ENCODE measurements around the gene MRPS27.

The MRPS27 gene

DNA sequence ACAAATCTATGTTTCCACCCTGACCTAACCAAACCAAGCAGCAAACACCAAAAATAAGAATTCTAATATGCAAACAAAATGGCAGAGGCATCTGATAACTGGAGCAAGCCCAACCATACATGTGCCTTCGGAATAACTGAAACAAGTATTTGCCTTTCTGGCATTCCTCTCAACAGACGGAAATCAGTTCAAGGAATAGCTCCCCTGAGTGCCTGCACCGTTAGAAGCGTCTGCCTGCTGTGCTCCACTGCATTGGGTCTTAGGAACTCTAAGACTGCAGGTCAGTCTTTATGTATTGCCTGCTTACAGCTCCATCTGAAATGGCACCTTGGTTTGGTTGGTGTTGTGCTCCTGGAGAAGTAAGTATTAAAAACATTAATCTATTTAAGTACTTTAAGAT lies 98.5 kb downstream of the MRPS27 start:
- H3K36me3 ChIP-seq (ENCODE audit: low read depth): peaks cover 77% of the 10 kb centered on the region
- H3K27ac ChIP-seq (ENCODE audit: poor library complexity, severe bottlenecking): no peak overlapping the region
- no peak overlapping the region for H3K4me3 ChIP-seq (ENCODE audit: severe bottlenecking)
- H3K9me3 ChIP-seq (ENCODE audit: severe bottlenecking): no peaks in the 10 kb centered on the region
- no peaks in the 10 kb centered on the region for H3K4me1 ChIP-seq (ENCODE audit: insufficient read depth, poor library complexity, severe bottlenecking)
- H3K27me3 ChIP-seq (ENCODE audit: insufficient read depth, poor library complexity, severe bottlenecking): no peaks in the 10 kb centered on the region
- DNase-seq (ENCODE audit: low spot score) (no peak), ATAC-seq (ENCODE audit: low read depth) (no peak)
- TF ChIP-seq, protein P1, sequence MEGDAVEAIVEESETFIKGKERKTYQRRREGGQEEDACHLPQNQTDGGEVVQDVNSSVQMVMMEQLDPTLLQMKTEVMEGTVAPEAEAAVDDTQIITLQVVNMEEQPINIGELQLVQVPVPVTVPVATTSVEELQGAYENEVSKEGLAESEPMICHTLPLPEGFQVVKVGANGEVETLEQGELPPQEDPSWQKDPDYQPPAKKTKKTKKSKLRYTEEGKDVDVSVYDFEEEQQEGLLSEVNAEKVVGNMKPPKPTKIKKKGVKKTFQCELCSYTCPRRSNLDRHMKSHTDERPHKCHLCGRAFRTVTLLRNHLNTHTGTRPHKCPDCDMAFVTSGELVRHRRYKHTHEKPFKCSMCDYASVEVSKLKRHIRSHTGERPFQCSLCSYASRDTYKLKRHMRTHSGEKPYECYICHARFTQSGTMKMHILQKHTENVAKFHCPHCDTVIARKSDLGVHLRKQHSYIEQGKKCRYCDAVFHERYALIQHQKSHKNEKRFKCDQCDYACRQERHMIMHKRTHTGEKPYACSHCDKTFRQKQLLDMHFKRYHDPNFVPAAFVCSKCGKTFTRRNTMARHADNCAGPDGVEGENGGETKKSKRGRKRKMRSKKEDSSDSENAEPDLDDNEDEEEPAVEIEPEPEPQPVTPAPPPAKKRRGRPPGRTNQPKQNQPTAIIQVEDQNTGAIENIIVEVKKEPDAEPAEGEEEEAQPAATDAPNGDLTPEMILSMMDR (IDR thresholded peaks at IDR 0.05; ENCODE audit: poor library complexity, severe bottlenecking): no peak

DNA sequence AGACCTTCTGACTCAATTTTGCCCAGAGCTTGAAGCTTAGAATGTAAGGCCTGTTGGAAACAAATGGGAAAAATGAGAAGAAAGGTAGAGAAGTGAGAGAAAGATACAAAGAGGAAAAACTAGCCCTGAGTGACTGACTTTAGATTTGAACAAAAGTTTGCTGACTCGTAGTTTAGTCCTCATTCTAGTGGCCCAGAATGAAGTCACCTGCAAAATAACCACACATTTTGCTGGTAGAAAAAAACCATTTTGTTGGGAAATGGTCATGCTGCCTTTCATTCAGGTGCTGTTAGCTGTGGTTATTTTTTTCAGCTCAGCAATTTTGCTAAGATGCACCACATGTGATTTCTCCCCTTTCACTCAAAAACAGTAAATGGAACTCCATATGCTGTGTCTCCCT lies 98.9 kb downstream of the MRPS27 start:
- Histone ChIP-seq H3K36me3 (ENCODE audit: low read depth) (peaks cover 74% of the 10 kb centered on the region), H3K4me1 (ENCODE audit: insufficient read depth, poor library complexity, severe bottlenecking) (no peaks in the 10 kb centered on the region), H3K27me3 (ENCODE audit: insufficient read depth, poor library complexity, severe bottlenecking) (no peaks in the 10 kb centered on the region), H3K9me3 (ENCODE audit: severe bottlenecking) (no peaks in the 10 kb centered on the region), H3K27ac (ENCODE audit: poor library complexity, severe bottlenecking) (no peak overlapping the region), H3K4me3 (ENCODE audit: severe bottlenecking) (no peak overlapping the region)
- DNase-seq (ENCODE audit: low spot score): no peak
- ATAC-seq (ENCODE audit: low read depth): no peak
- TF ChIP-seq, protein P1 (IDR thresholded peaks at IDR 0.05; ENCODE audit: poor library complexity, severe bottlenecking): no peak

DNA sequence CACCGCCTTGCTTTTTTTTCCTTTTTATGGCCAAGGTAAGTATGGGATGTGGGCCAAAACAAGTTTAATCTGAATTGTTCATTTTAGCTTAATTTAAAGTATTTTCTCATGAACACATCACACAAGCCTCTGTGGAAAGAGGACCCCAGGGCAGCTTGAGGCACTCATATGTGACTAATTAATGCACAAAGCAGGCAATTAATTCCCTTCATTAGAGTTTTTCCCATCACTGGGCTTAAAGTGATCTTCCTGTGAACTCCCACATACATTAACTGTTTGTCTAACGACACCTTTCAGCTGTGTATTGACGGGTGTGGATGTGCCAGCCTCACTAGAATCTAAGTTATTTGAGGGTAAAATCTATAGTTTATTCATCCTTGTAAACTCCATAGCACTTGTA lies 103.3 kb downstream of the MRPS27 start:
- Histone ChIP-seq H3K36me3 (ENCODE audit: low read depth) (peaks cover 30% of the 10 kb centered on the region), H3K4me1 (ENCODE audit: insufficient read depth, poor library complexity, severe bottlenecking) (peaks cover 3% of the 10 kb centered on the region), H3K4me3 (ENCODE audit: severe bottlenecking) (no peak overlapping the region), H3K27ac (ENCODE audit: poor library complexity, severe bottlenecking) (no peak overlapping the region), H3K27me3 (ENCODE audit: insufficient read depth, poor library complexity, severe bottlenecking) (no peaks in the 10 kb centered on the region), H3K9me3 (ENCODE audit: severe bottlenecking) (no peaks in the 10 kb centered on the region)
- TF ChIP-seq, protein P1 (IDR thresholded peaks at IDR 0.05; ENCODE audit: poor library complexity, severe bottlenecking): no peak
- DNase-seq (ENCODE audit: low spot score) (no peak), ATAC-seq (ENCODE audit: low read depth) (no peak)

DNA sequence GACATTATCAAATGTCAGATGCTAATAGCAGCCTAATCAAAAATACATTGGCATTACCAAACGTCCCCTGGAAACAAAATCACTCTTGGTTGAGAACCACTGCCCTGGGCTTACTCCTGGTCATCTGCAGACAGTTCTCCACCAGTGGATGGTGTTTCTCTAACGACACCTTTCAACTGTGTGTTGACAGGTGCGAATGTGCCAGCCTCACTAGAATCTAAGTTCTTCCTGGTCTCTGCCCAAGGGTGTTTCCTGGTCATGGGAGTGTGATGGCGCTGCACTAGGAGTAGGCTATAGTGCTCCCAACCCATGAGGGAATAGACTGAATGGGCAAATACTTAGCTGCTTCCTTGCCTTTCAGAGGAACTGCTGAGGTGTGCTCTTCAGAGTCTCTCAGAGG lies 105.9 kb downstream of the MRPS27 start:
- TF ChIP-seq, protein P1 (IDR thresholded peaks at IDR 0.05; ENCODE audit: poor library complexity, severe bottlenecking): no peak
- no peak for ATAC-seq (ENCODE audit: low read depth)

DNA sequence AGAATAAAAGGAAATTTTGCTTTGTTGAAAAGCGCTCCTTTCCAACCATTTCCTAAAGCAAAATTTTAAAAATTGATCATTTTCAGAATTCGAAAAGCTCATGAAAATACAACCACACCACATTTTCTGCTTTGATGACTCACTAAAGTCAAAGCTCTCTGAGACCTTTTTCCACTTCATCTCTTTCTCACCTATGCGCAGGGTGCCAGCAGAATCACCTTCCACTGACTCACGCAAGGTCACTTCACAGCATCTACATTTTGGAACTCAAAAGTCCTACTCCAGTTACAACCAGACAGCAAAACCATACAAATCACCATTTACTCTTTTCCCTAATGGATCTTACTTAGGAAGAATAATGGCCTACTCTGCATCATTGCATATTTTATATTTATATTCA lies 106.6 kb downstream of the MRPS27 start:
- ATAC-seq (ENCODE audit: low read depth) (no peak), DNase-seq (ENCODE audit: low spot score) (no peak)

More for the DNA sequence above, 105.9 kb downstream of the MRPS27 start:
- H3K4me1 ChIP-seq (ENCODE audit: insufficient read depth, poor library complexity, severe bottlenecking): peaks cover 29% of the 10 kb centered on the region
- no peak overlapping the region for H3K27ac ChIP-seq (ENCODE audit: poor library complexity, severe bottlenecking)
- H3K9me3 ChIP-seq (ENCODE audit: severe bottlenecking): no peaks in the 10 kb centered on the region
- no peak for DNase-seq (ENCODE audit: low spot score)
- H3K27me3 ChIP-seq (ENCODE audit: insufficient read depth, poor library complexity, severe bottlenecking): no peaks in the 10 kb centered on the region
- peaks cover 4% of the 10 kb centered on the region for H3K36me3 ChIP-seq (ENCODE audit: low read depth)
- H3K4me3 ChIP-seq (ENCODE audit: severe bottlenecking): no peak overlapping the region

More for the DNA sequence above, 106.6 kb downstream of the MRPS27 start:
- Histone ChIP-seq H3K36me3 (ENCODE audit: low read depth) (peaks cover 4% of the 10 kb centered on the region; the same call in 1 of the 2 replicates), H3K9me3 (ENCODE audit: severe bottlenecking) (no peaks in the 10 kb centered on the region), H3K4me3 (ENCODE audit: severe bottlenecking) (no peak overlapping the region), H3K4me1 (ENCODE audit: insufficient read depth, poor library complexity, severe bottlenecking) (peaks cover 31% of the 10 kb centered on the region), H3K27me3 (ENCODE audit: insufficient read depth, poor library complexity, severe bottlenecking) (no peaks in the 10 kb centered on the region), H3K27ac (ENCODE audit: poor library complexity, severe bottlenecking) (no peak overlapping the region)
- TF ChIP-seq, protein P1 (IDR thresholded peaks at IDR 0.05; ENCODE audit: poor library complexity, severe bottlenecking): no peak
